HG02973 (cell line): ENCODE results near the gene GRK4.
A peak's percentile ranks its signal among the peaks of the same experiment; 100 is the strongest.

Source experiments
- ATAC-seq: cut with Tn5 transposase; IDR thresholded peaks from one replicate; pipeline ENCODE4 v1.9.1; 2021; ENCODE audit warnings: moderate library complexity; ENCODE audit not compliant: unreplicated experiment

GRK4 gene

DNA sequence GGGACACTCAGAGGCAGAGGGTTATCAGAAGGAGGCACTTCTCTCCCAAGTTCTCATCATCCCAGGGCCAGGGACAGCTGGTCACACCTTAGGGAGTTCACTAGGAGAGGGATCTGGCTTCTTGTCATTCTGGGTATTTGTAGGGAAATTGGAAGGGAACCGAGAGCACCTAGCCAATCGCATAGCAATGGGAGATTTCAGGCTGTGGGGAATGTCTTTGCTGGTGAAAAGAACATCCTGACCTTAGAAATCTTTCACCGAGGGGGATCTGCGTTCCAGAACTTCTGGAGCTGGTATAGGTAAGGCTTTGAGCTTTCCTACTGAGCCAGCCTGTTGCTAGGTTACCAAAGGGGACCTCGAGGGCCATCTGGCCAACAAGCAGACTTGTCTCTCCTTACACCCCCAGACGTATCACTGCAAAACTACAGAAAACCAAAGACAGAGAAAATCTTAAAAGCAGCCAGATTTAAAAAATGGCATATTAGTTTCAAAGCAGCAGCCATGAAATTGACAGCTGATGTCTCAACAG is 104.2 kb downstream of the GRK4 start:
- no peak for ATAC-seq

GRCh38 chr4:3069661-3070199 is 106.4 kb downstream of the GRK4 start:
- ATAC-seq, result no peak

GRCh38 chr4:3070709-3071500 is 107.5 kb downstream of the GRK4 start:
- no peak for ATAC-seq

- ATAC-seq, result no peak
Observed at GRCh38 chr4:3071811-3072210, 108.4 kb downstream of the GRK4 start.

GRCh38 chr4:3073158-3074077 is 110.0 kb downstream of the GRK4 start:
- ATAC-seq, result peak; percentile 18

- ATAC-seq, result peak; percentile 66
Observed at GRCh38 chr4:3074078-3074845, 110.9 kb downstream of the GRK4 start, which contains the start of the genes HTT and HTT-AS. Gene HTT (plus strand): TSS chr4:3074681. CDS start chr4:3074826, 145 bp downstream. Gene HTT-AS (minus strand): TSS chr4:3074538.

DNA sequence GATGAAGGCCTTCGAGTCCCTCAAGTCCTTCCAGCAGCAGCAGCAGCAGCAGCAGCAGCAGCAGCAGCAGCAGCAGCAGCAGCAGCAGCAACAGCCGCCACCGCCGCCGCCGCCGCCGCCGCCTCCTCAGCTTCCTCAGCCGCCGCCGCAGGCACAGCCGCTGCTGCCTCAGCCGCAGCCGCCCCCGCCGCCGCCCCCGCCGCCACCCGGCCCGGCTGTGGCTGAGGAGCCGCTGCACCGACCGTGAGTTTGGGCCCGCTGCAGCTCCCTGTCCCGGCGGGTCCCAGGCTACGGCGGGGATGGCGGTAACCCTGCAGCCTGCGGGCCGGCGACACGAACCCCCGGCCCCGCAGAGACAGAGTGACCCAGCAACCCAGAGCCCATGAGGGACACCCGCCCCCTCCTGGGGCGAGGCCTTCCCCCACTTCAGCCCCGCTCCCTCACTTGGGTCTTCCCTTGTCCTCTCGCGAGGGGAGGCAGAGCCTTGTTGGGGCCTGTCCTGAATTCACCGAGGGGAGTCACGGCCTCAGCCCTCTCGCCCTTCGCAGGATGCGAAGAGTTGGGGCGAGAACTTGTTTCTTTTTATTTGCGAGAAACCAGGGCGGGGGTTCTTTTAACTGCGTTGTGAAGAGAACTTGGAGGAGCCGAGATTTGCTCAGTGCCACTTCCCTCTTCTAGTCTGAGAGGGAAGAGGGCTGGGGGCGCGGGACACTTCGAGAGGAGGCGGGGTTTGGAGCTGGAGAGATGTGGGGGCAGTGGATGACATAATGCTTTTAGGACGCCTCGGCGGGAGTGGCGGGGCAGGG is 111.7 kb downstream of the GRK4 start:
- ATAC-seq, result peak; percentile 9

GRCh38 chr4:3075652-3075981 is 112.2 kb downstream of the GRK4 start:
- ATAC-seq, result no peak

GRCh38 chr4:3077796-3078195 is 114.4 kb downstream of the GRK4 start:
- ATAC-seq, result peak; percentile 30

DNA sequence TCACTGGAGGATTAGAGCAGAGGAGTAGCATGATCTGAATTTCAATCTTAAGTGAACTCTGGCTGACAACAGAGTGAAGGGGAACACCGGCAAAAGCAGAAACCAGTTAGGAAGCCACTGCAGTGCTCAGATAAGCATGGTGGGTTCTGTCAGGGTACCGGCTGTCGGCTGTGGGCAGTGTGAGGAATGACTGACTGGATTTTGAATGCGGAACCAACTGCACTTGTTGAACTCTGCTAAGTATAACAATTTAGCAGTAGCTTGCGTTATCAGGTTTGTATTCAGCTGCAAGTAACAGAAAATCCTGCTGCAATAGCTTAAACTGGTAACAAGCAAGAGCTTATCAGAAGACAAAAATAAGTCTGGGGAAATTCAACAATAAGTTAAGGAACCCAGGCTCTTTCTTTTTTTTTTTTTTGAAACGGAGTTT is 116.3 kb downstream of the GRK4 start:
- ATAC-seq, result no peak

- no peak for ATAC-seq
Observed at GRCh38 chr4:3082925-3083515, 119.6 kb downstream of the GRK4 start.

DNA sequence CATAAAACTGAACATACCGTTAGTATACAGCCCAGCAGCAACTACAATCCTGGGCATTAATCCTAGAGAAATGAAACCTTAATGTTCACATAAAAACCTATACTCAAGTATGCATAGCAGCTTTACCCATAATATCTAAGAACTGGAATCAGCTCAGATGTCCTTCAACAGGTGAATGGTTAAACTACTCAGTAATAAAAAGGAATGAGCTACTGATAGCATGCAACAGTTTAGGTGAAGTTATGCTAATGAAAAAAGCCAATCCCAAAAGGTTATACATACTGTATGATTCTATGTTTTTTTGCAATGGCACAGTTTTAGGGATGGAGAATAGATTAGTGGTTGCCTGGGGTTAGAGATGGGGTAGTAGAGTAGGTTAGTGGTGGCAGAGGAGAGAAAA is 120.4 kb downstream of the GRK4 start:
- ATAC-seq, result no peak

DNA sequence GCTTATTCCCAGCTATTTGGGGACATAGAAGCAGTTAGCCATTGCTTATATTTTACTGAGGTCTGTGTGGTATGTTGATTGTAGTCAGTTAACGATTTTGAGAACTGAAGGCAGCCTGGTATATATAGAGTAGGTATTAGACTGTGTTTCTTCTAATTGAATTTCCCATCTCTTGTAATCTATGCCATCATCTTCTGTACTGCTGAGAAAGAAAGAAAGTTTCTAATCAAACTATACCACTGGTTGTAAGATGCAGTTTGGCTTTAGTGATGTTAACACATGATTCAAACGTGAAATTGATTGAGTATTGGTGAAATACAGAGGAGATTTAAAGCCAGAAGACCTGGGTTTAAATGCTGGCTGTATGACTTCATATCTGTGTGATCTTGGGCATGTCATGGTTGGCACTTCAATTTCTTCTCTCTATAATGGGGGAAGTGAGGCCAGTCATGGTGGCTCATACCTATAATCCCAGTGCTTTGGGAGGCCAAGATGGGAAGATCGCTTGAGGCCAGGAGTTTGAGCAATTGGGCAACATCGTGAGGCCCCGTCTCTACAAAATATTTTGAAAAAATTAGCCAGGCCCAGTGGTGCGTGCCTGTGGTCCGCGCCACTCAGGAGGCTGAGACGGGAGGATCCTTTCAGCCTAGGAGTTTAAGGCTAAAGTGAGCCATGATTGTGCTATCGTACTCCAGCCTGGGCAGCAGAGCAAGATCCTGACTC is 122.7 kb downstream of the GRK4 start:
- ATAC-seq, result no peak

DNA sequence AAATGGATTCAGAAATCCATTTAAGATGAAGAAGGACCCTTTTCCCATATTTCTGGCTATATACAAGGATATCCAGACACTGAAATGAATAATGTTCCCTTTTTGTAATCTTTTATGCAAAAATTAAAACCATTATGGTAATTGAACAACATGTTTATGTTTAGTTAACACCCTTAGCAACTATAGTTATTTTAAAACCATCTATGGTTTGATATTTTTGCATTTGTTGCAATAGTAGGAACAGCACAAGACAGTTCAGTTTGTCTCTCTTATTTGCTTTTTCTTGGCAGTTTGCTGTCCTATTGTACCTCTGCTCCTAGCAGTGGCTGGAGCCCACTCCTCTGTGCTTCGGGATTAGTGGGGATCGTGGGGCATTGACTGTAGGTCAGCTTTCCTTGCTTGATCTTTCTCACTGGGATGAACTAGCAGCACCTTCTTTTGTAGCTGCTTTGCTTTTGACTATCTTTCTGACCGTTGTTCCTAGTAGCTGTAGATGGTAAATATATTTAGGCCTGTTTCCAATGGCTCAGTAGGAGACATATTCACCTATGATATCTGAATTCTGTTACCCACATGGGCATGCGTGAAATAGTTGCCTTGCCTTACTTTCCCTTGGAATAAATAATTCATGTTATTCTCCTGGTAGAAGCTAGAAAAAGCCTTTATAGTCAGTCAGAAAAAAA is 123.9 kb downstream of the GRK4 start:
- no peak for ATAC-seq
